BJ (cell line): ENCODE results near the gene PFN1. TPM values are rescaled to one million over a fixed set of nuclear protein-coding genes. Genes with fewer than 3 reads are reported as not detected.
A peak's percentile ranks its signal among the peaks of the same experiment; 100 is the strongest.
"Not testable (repeated sequence)": the region's sequence is repeated elsewhere in the genome, so short reads cannot be mapped to it uniquely, and the experiment has no call there.

Experiments used
- CTCF ChIA-PET: fragments of 350-600 bp; formaldehyde crosslinking; extraction: SDS; loops from one replicate; lab custom pipeline; 2021; ENCODE audit warnings: antibody characterized with exemption, inconsistent platforms; lab: Yijun Ruan, JAX
- POLR2A ChIA-PET: fragments of 300-600 bp; sonication (Branson Sonifier 250); formaldehyde crosslinking; extraction: SDS; loops from one replicate; lab custom pipeline; 2021; ENCODE audit warnings: antibody characterized with exemption; lab: Charles Lee
- DNase-seq: peaks from one replicate; pipeline ENCODE4 v3.0.0-alpha.2; 2011; ENCODE audit warnings: low read depth
- H3K27me3 ChIP-seq: 2 replicates; pipeline ENCODE4 v1.6.0; 2011; ENCODE audit warnings: low read length; ENCODE audit not compliant: control insufficient read depth, insufficient read depth
- H3K36me3 ChIP-seq: 2 replicates; pipeline ENCODE4 v1.5.1; 2011; ENCODE audit warnings: low read length; ENCODE audit not compliant: control insufficient read depth, insufficient read depth
- H3K4me3 ChIP-seq: 2 replicates; pipeline ENCODE4 v1.5.1; 2011; ENCODE audit warnings: low read depth, mild to moderate bottlenecking, control low read depth, low read length
- CTCF ChIP-seq: IDR thresholded peaks from 2 replicates; pipeline ENCODE4 v1.5.1; 2011; ENCODE audit warnings: low read depth, mild to moderate bottlenecking, control low read depth, inconsistent platforms, low read length, moderate library complexity; ENCODE audit not compliant: insufficient read depth
- polyA plus RNA-seq: library from polyadenylated mRNA; depleted of rRNA; stranded (reverse); fragments of >200 nt; gene quantifications from 2 replicates; pipeline ENCODE4 v1.2.3, GENCODE V29; 2011

PFN1 gene
- polyA plus RNA-seq, 1 experiment: 1,791 TPM

GRCh38 chr17:4908711-4909496 is 39.4 kb downstream of the PFN1 start:
- H3K36me3 ChIP-seq: no peaks in the 10 kb centered on the region
- H3K4me3 ChIP-seq: no peak overlapping the region
- ChIA-PET CTCF (interaction anchor here (0.6 to 3.3 kb wide), 36 partner anchors 9 to 329 kb away, joined by 3 to 27 read pairs (median 4); partner anchors contain the start of genes C17orf107, CAMTA2, INCA1 and KIF1C), POLR2A (interaction anchor here (0.9 kb wide), 1 partner anchor 31 kb away, joined by 3 read pairs; the partner anchor contains the start of genes RNF167 and SLC25A11)
- no peaks in the 10 kb centered on the region for H3K27me3 ChIP-seq
- DNase-seq: peak; percentile 82
- TF ChIP-seq CTCF: peak; percentile 86

- H3K36me3 ChIP-seq: no peaks in the 10 kb centered on the region
- no peaks in the 10 kb centered on the region for H3K27me3 ChIP-seq
- POLR2A ChIA-PET: no interaction called here
- no peak overlapping the region for H3K4me3 ChIP-seq
- CTCF ChIA-PET: interaction anchor here (0.7 to 3.3 kb wide), 23 partner anchors 9 to 330 kb away, joined by 3 to 27 read pairs (median 6); partner anchors contain the start of genes C17orf107, CAMTA2, INCA1 and KIF1C
- TF ChIP-seq CTCF: no peak
- DNase-seq: no peak
Measured at GRCh38 chr17:4908301-4908700, 40.0 kb downstream of the PFN1 start.

- POLR2A ChIA-PET, H3K4me3 ChIP-seq, CTCF ChIA-PET, H3K27me3 ChIP-seq, DNase-seq, H3K36me3 ChIP-seq: not testable (repeated sequence)
Measured at GRCh38 chr17:4906642-4907041, 41.7 kb downstream of the PFN1 start.

- Histone ChIP-seq H3K36me3 (no peaks in the 10 kb centered on the region), H3K27me3 (no peaks in the 10 kb centered on the region), H3K4me3 (no peak within 1 kb of the TSS)
- ChIA-PET CTCF (interaction anchor here (0.7 to 2.8 kb wide), 22 partner anchors 10 to 252 kb away, joined by 3 to 11 read pairs (median 4); partner anchors contain the start of genes ARRB2, RNF167, SLC25A11 and VMO1), POLR2A (no interaction called here)
- peak; percentile 82 for TF ChIP-seq CTCF
- DNase-seq: no peak
Measured at GRCh38 chr17:4903051-4903818, 45.1 kb downstream of the PFN1 start, which contains the start of gene CHRNE. Gene CHRNE (minus strand): TSS chr17:4903098. CDS start chr17:4903063, 35 bp downstream.

- Histone ChIP-seq H3K36me3 (no peaks in the 10 kb centered on the region), H3K27me3 (no peaks in the 10 kb centered on the region), H3K4me3 (no peak overlapping the region)
- POLR2A ChIA-PET: no interaction called here
- CTCF ChIA-PET: interaction anchor here (0.7 to 2.8 kb wide), 10 partner anchors 13 to 251 kb away, joined by 3 to 11 read pairs (median 4); partner anchors contain the start of genes ARRB2, MED11 and VMO1
- DNase-seq: no peak
- TF ChIP-seq CTCF: no peak
Measured at GRCh38 chr17:4902540-4902939, 45.8 kb downstream of the PFN1 start.
